Neural progenitor cell (in vitro differentiated cells): ENCODE measurements around the gene PRKAG2.

Source experiments
- EZH2 ChIP-seq: fragments of 200-600 bp; sonication (generic); IDR thresholded peaks from 2 replicates; pipeline ENCODE4 v1.6.1; 2017; ENCODE audit warnings: antibody characterized with exemption, mild to moderate bottlenecking, moderate library complexity
- EZH2phosphoT487 ChIP-seq: fragments of 200-600 bp; sonication (generic); IDR thresholded peaks from 2 replicates; pipeline ENCODE4 v1.6.1; 2017; ENCODE audit warnings: antibody characterized with exemption
- TF ChIP-seq, protein P1 (sequence below): fragments of 200-600 bp; sonication (generic); IDR thresholded peaks from 2 replicates; pipeline ENCODE4 v1.5.1; 2017; ENCODE audit warnings: antibody characterized with exemption, mild to moderate bottlenecking

GRCh38 chr7:151756076-151756731 lies 120.7 kb downstream of the PRKAG2 start:
- TF ChIP-seq EZH2phosphoT487 (no peak), EZH2 (no peak)
- TF ChIP-seq, protein P1, sequence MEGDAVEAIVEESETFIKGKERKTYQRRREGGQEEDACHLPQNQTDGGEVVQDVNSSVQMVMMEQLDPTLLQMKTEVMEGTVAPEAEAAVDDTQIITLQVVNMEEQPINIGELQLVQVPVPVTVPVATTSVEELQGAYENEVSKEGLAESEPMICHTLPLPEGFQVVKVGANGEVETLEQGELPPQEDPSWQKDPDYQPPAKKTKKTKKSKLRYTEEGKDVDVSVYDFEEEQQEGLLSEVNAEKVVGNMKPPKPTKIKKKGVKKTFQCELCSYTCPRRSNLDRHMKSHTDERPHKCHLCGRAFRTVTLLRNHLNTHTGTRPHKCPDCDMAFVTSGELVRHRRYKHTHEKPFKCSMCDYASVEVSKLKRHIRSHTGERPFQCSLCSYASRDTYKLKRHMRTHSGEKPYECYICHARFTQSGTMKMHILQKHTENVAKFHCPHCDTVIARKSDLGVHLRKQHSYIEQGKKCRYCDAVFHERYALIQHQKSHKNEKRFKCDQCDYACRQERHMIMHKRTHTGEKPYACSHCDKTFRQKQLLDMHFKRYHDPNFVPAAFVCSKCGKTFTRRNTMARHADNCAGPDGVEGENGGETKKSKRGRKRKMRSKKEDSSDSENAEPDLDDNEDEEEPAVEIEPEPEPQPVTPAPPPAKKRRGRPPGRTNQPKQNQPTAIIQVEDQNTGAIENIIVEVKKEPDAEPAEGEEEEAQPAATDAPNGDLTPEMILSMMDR = no peak
